K562 (cell line): Measurements from ENCODE around the gene HSPB1. TPM values are rescaled to one million over a fixed set of nuclear protein-coding genes. Genes with fewer than 3 reads are reported as not detected.

ENCODE experiments used
- ATAC-seq: fragments of 200-7000 bp; cut with Tn5 transposase; 3 replicates; pipeline ENCODE4 v1.9.1; 2020; ENCODE audit warnings: moderate library complexity
- BruUV-seq: library from RNA; stranded (reverse); fragments of 400-500 nt; replicated peaks from 2 replicates; lab custom pipeline; 2021; lab: Mats Ljungman, UMichigan
- CTCF ChIA-PET: fragments of 300-600 bp; formaldehyde crosslinking; extraction: SDS; loops from one replicate; lab custom pipeline; 2021; ENCODE audit warnings: low intra/inter-chr PET ratio; lab: Yijun Ruan, JAX
- POLR2A ChIA-PET: fragments of 300-600, 350-650 bp; sonication (Branson Sonifier 250); formaldehyde crosslinking; extraction: SDS; loops from one replicate; lab custom pipeline; 2021; ENCODE audit warnings: antibody characterized with exemption, inconsistent platforms; lab: Yijun Ruan, JAX
- DNase-seq, 4 experiments: peaks; one replicate each; pipeline versions ENCODE4 v3.0.0 to v3.0.0-alpha.2; 2011 to 2018; ENCODE audit warnings: low spot score in 3 of 4, mixed read lengths in 3 of 4; ENCODE audit errors: extremely low read depth in 1 of 4
- FAIRE-seq: peaks from 2 replicates; lab custom pipeline; 2011; peaks lifted over from hg19 to GRCh38; lab: Jason Lieb, UNC
- H2AFZ ChIP-seq: 2 replicates; pipeline ENCODE4 v1.6.0; 2011; ENCODE audit warnings: low read depth, low read length, control low read depth, inconsistent platforms
- H3K27ac ChIP-seq: fragments of 200-600 bp; 3 replicates; pipeline ENCODE4 v1.8.0; 2011; ENCODE audit warnings: low read depth, mild to moderate bottlenecking, control low read depth, inconsistent platforms, low read length, moderate library complexity, mixed read lengths; ENCODE audit errors: extremely low read depth
- H3K27me3 ChIP-seq, 2 experiments: fragments of 300-600 bp in 1 of 2; 2 replicates in 1 of 2; 3 replicates in 1 of 2; pipeline versions ENCODE4 v1.6.0 to v1.8.0; 2011; ENCODE audit warnings: inconsistent platforms in 2 of 2, low read length in 2 of 2, mild to moderate bottlenecking in 1 of 2, mixed read lengths in 1 of 2, moderate library complexity in 1 of 2; ENCODE audit not compliant: control insufficient read depth in 2 of 2, insufficient read depth in 2 of 2
- H3K36me3 ChIP-seq: fragments of 300-600 bp; 3 replicates; pipeline ENCODE4 v1.8.0; 2011; ENCODE audit warnings: mild to moderate bottlenecking, low read length, inconsistent platforms; ENCODE audit not compliant: control insufficient read depth, insufficient read depth
- H3K4me1 ChIP-seq, 2 experiments: fragments of 200-600 bp in 1 of 2; replicated peaks in 1 of 2; 2 replicates in 1 of 2; 3 replicates in 1 of 2; pipeline versions ENCODE4 v1.5.1 to v1.8.0; 2011; ENCODE audit warnings: inconsistent platforms in 2 of 2, low read length in 2 of 2, mild to moderate bottlenecking in 1 of 2, mixed read lengths in 1 of 2, moderate library complexity in 1 of 2; ENCODE audit not compliant: control insufficient read depth in 2 of 2, insufficient read depth in 2 of 2
- H3K4me2 ChIP-seq: 2 replicates; pipeline ENCODE4 v1.6.1; 2011; ENCODE audit warnings: low read length, control low read depth, inconsistent platforms, mixed read lengths; ENCODE audit not compliant: insufficient read depth
- H3K4me3 ChIP-seq: fragments of 200-600 bp; sonication (generic), shearing (Covaris generic); 2 replicates; pipeline ENCODE4 v1.5.1; 2016; ENCODE audit warnings: control low read depth, inconsistent platforms
- H3K79me2 ChIP-seq: fragments of 200-600 bp; 3 replicates; pipeline ENCODE4 v1.8.0; 2011; ENCODE audit warnings: low read length, inconsistent platforms; ENCODE audit not compliant: control insufficient read depth, insufficient read depth
- H3K9ac ChIP-seq, 2 experiments: 2 replicates each; pipeline versions ENCODE4 v1.6.0 to v1.6.1; 2011; ENCODE audit warnings: low read depth in 2 of 2, low read length in 2 of 2, control low read depth in 1 of 2, inconsistent platforms in 1 of 2, mild to moderate bottlenecking in 1 of 2, mixed read lengths in 1 of 2; ENCODE audit not compliant: insufficient read depth in 1 of 2
- H3K9me1 ChIP-seq: one replicate; pipeline ENCODE4 v1.6.0; 2011; ENCODE audit warnings: inconsistent platforms, mild to moderate bottlenecking, low read length, moderate library complexity; ENCODE audit not compliant: control insufficient read depth, insufficient read depth
- H3K9me3 ChIP-seq: replicated peaks from 2 replicates; pipeline ENCODE4 v1.5.1; 2011; ENCODE audit warnings: low read depth, low read length, inconsistent platforms; ENCODE audit not compliant: control insufficient read depth, insufficient read depth
- H4K20me1 ChIP-seq: replicated peaks from 2 replicates; pipeline ENCODE4 v1.6.1; 2011; ENCODE audit warnings: low read length, inconsistent platforms, mixed read lengths; ENCODE audit not compliant: control insufficient read depth, insufficient read depth
- FOS ChIP-seq: IDR thresholded peaks from 3 replicates; pipeline ENCODE4 v1.6.1; 2011; ENCODE audit not compliant: insufficient read length; ENCODE audit errors: extremely low read depth
- NFYB ChIP-seq: IDR thresholded peaks from 2 replicates; pipeline ENCODE4 v1.6.1; 2011; ENCODE audit warnings: mild to moderate bottlenecking, moderate library complexity; ENCODE audit not compliant: insufficient read length; ENCODE audit errors: extremely low read depth
- NR2F6 ChIP-seq: fragments of 450-650 bp; formaldehyde crosslinking; IDR thresholded peaks from 2 replicates; pipeline ENCODE4 v1.4.0; 2020; ENCODE audit warnings: mild to moderate bottlenecking
- PKNOX1 ChIP-seq: fragments of 450-650 bp; IDR thresholded peaks from 2 replicates; pipeline ENCODE4 v1.6.1; 2016
- YY1 ChIP-seq, 3 experiments: IDR thresholded peaks; 2 replicates each; pipeline ENCODE4 v1.6.1; 2011; ENCODE audit warnings: low read length in 2 of 3, mild to moderate bottlenecking in 2 of 3, moderate library complexity in 2 of 3, borderline replicate concordance in 1 of 3, control low read depth in 1 of 3, low read depth in 1 of 3; ENCODE audit not compliant: insufficient read depth in 3 of 3, insufficient replicate concordance in 2 of 3, control insufficient read depth in 1 of 3, insufficient read length in 1 of 3; ENCODE audit errors: extremely low read depth in 1 of 3
- ZNF253 ChIP-seq: fragments of 250-450 bp; sonication (Bioruptor Pico); conservative IDR thresholded peaks from 2 replicates; pipeline ENCODE4 v1.6.1; 2021; ENCODE audit warnings: mild to moderate bottlenecking
- WGBS: fragments of 100-300 bp; shearing (Covaris generic); methylation state at CpG from one replicate; pipeline ENCODE4 v1.1.6; 2016; ENCODE audit warnings: low coverage, mixed read lengths; ENCODE audit not compliant: insufficient coverage; ENCODE audit errors: missing lambda C conversion rate; 5-methylcytosine and 5-hydroxymethylcytosine counted together
- in situ Hi-C: fragments of 300-500 bp; cut with MboI; formaldehyde crosslinking; loops from 4 replicates; pipeline ENCODE4 v1.15.0; 2018; ENCODE audit warnings: inconsistent platforms, mixed read lengths
- intact Hi-C: fragments of 100-400 bp; cut with micrococcal nuclease; formaldehyde crosslinking; loops from 2 replicates; pipeline ENCODE4 v1.14.2; 2022
- polyA plus RNA-seq, 8 experiments: library from polyadenylated mRNA; depleted of rRNA in 4 of 8; stranded (reverse) in 5 of 8; unstranded in 3 of 8; fragments of >200 nt; fragmentation: Nextera tagmentation in 2 of 8; fragmentation: Illumina TruSeq in 1 of 8; extraction: Ambion mirVana in 2 of 8; extraction: Trizol in 1 of 8; gene quantifications; 2 replicates each; pipeline versions ENCODE4 v1.2.1 to v1.2.3, GENCODE V29; 2011 to 2014; ENCODE audit warnings: inconsistent platforms in 1 of 8, missing spikeins in 1 of 8
- total RNA-seq, 7 experiments: library from RNA; depleted of rRNA in 6 of 7; stranded (reverse); fragments of >200 nt in 6 of 7; fragmentation: Illumina TruSeq in 2 of 7; extraction: Trizol in 2 of 7; gene quantifications; 2 replicates each; pipeline versions ENCODE4 v1.2.1 to v1.2.3, GENCODE V29; 2011 to 2021; ENCODE audit warnings: low replicate concordance in 1 of 7

Gene HSPB1
- total and polyA plus RNA-seq, 9 of the 15 experiments (the other 6 are each of a cell fraction or from before 2014, with no cell fraction given), result 27.1 to 522 (median 138) TPM

- Histone ChIP-seq H3K4me3 (no peak overlapping the region), H3K9me3 (no peaks in the 10 kb centered on the region), H3K27me3 (peaks cover 42 to 54% of the 10 kb centered on the region in 2 experiments; a peak in 4 of 5 replicates), H2AFZ (0 out of 2 replicates have a peak overlapping the region, but pooled peaks have one; percentile 10)
- TF ChIP-seq NR2F6 (CRISPR knock-in tag), result no peak
- TF ChIP-seq PKNOX1, result peak; percentile 72
- TF ChIP-seq FOS, result peak; percentile 39
- TF ChIP-seq NFYB, result peak; percentile 62
- TF ChIP-seq ZNF253 (CRISPR knock-in tag), result no peak
- TF ChIP-seq YY1 (IDR thresholded peaks at IDR 0.05; ENCODE audit: borderline replicate concordance in 1 of 3, control insufficient read depth in 1 of 3, extremely low read depth in 1 of 3, insufficient read depth in 3 of 3, insufficient read length in 1 of 3, insufficient replicate concordance in 2 of 3, low read depth in 1 of 3, low read length in 2 of 3), result peak in 1 of 3 experiments; percentile 11
- TF ChIP-seq, all 486 proteins: peak for 4
- intact Hi-C loops, result loop anchor here (5.0 kb wide), 1 partner anchor 34 kb away; no protein-coding TSS in a partner anchor
- no TSS peak for BruUV-seq
- 38% methylated on average over 1 of the region's 1 CpG for WGBS
- peak; percentile 52 to 72 (median 58) for DNase-seq
- H3K27ac ChIP-seq, result no peak overlapping the region
- H3K79me2 ChIP-seq, result no peaks in the 10 kb centered on the region
- H3K9ac ChIP-seq, result no peak overlapping the region
- ChIA-PET POLR2A (interaction anchor here (0.5 to 2.3 kb wide), 4 partner anchors 8 to 115 kb away, joined by 3 to 8 read pairs (median 4); no protein-coding TSS in a partner anchor), CTCF (no interaction called here)
- no peaks in the 10 kb centered on the region for H3K36me3 ChIP-seq
- H3K4me1 ChIP-seq, result peaks cover 0 to 27% of the 10 kb centered on the region in 2 experiments; a peak in 3 of 5 replicates
- H4K20me1 ChIP-seq, result no peaks in the 10 kb centered on the region; the same call in 1 of the 2 replicates
- no peaks in the 10 kb centered on the region for H3K9me1 ChIP-seq
- peak; percentile 82 for ATAC-seq
- peak; percentile 75 for FAIRE-seq
- no peak overlapping the region for H3K4me2 ChIP-seq
- in situ Hi-C loops, result no loop called here
These were observed 23.9 kb upstream of the HSPB1 start for GRCh38 chr7:76278540-76278939.
